Measurements from ENCODE around the gene CRLF1.

DNA sequence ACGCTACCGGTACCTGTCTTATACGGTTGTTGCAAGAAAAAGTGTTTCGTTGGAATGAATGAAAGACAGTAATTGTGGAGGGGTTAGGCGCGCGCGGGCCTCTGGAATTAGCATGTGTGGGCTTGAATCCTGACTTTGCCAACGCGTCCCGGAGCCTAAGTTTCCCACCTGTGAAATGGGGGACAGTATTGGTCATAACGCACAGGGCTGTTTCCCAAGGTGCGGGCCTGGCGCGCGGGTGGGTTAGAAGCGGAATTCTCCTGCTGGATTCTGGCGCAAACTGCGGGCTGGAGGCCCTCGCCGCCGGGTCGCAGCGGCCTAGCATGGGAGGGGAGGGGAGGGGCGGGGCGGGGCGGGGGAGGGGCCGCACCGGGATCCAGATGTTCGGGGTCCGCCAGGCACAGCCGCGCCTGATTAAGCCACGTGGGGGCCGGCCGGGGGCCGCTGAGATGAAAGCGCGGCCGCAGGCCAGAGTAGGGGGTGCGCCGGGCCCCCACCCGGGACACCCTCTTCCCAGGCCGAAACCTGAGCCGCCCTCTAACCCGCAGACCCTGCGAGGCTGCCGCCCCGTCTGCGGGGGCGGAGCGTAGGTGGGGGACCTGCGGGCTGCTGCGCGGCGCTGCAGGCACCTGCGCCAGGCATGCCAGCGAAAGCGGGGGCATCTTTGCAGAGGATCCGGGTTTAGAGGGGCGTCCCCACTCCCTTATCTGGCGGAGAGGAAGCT is 4.9 kb upstream of the CRLF1 start:
- no peak for TF ChIP-seq RFX5 (IDR thresholded peaks at IDR 0.05)
- no peak for TF ChIP-seq POLR2AphosphoS2 (conservative IDR thresholded peaks at IDR 0.05; ENCODE audit: low read length)
- TF ChIP-seq, protein P1, sequence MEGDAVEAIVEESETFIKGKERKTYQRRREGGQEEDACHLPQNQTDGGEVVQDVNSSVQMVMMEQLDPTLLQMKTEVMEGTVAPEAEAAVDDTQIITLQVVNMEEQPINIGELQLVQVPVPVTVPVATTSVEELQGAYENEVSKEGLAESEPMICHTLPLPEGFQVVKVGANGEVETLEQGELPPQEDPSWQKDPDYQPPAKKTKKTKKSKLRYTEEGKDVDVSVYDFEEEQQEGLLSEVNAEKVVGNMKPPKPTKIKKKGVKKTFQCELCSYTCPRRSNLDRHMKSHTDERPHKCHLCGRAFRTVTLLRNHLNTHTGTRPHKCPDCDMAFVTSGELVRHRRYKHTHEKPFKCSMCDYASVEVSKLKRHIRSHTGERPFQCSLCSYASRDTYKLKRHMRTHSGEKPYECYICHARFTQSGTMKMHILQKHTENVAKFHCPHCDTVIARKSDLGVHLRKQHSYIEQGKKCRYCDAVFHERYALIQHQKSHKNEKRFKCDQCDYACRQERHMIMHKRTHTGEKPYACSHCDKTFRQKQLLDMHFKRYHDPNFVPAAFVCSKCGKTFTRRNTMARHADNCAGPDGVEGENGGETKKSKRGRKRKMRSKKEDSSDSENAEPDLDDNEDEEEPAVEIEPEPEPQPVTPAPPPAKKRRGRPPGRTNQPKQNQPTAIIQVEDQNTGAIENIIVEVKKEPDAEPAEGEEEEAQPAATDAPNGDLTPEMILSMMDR (IDR thresholded peaks at IDR 0.05): no peak
- no peak for TF ChIP-seq MAFK (IDR thresholded peaks at IDR 0.05; ENCODE audit: partially characterized antibody)
- TF ChIP-seq KDM1A (IDR thresholded peaks at IDR 0.05; ENCODE audit: low read depth): no peak
- TF ChIP-seq RCOR1 (IDR thresholded peaks at IDR 0.05; ENCODE audit: low read depth, low read length): no peak
- no peak for TF ChIP-seq EP300 (IDR thresholded peaks at IDR 0.05)
